Smooth muscle cell (in vitro differentiated cells): ENCODE measurements around the gene IPP. TPM values are rescaled to one million over a fixed set of nuclear protein-coding genes. Genes with fewer than 3 reads are reported as not detected.
"Not testable (repeated sequence)": the region's sequence is repeated elsewhere in the genome, so short reads cannot be mapped to it uniquely, and the experiment has no call there.

Source experiments
- DNase-seq: peaks from one replicate; lab custom pipeline; 2025; ENCODE audit not compliant: unreplicated experiment; lab: John Stamatoyannopoulos, UW
- H2AFZ ChIP-seq: fragments of 200-600 bp; sonication (generic); 2 replicates; pipeline ENCODE4 v1.6.0; 2016; ENCODE audit warnings: antibody characterized with exemption, low read depth, mild to moderate bottlenecking
- H3F3A ChIP-seq: fragments of 200-600 bp; sonication (generic); 2 replicates; pipeline ENCODE4 v1.6.0; 2017; ENCODE audit warnings: antibody characterized with exemption, low read depth
- H3K27ac ChIP-seq: fragments of 200-600 bp; sonication (generic); 2 replicates; pipeline ENCODE4 v1.5.1; 2016; ENCODE audit warnings: low read depth, mild to moderate bottlenecking
- H3K27me3 ChIP-seq: fragments of 200-600 bp; sonication (generic); 2 replicates; pipeline ENCODE4 v1.6.1; 2016; ENCODE audit warnings: low read depth, mild to moderate bottlenecking
- H3K36me3 ChIP-seq: fragments of 200-600 bp; sonication (generic); 2 replicates; pipeline ENCODE4 v1.5.1; 2016; ENCODE audit warnings: low read depth
- H3K4me1 ChIP-seq: fragments of 200-600 bp; sonication (generic); 2 replicates; pipeline ENCODE4 v1.5.1; 2016; ENCODE audit warnings: low read depth
- H3K4me2 ChIP-seq: fragments of 200-600 bp; sonication (generic); 2 replicates; pipeline ENCODE4 v1.6.0; 2016; ENCODE audit warnings: mild to moderate bottlenecking
- H3K4me3 ChIP-seq: fragments of 200-600 bp; sonication (generic); 2 replicates; pipeline ENCODE4 v1.5.1; 2016; ENCODE audit warnings: mild to moderate bottlenecking
- H3K79me2 ChIP-seq: fragments of 200-600 bp; sonication (generic); 2 replicates; pipeline ENCODE4 v1.6.0; 2016; ENCODE audit warnings: low read depth, mild to moderate bottlenecking
- H3K9ac ChIP-seq: fragments of 200-600 bp; sonication (generic); 2 replicates; pipeline ENCODE4 v1.6.0; 2016; ENCODE audit warnings: low read depth
- H3K9me3 ChIP-seq: fragments of 200-600 bp; sonication (generic); replicated peaks from 2 replicates; pipeline ENCODE4 v1.5.1; 2016; ENCODE audit warnings: low read depth
- H4K20me1 ChIP-seq: fragments of 200-600 bp; sonication (generic); 2 replicates; pipeline ENCODE4 v1.6.0; 2016; ENCODE audit warnings: low read depth
- CTCF ChIP-seq: fragments of 200-600 bp; sonication (generic); IDR thresholded peaks from 2 replicates; pipeline ENCODE4 v1.5.1; 2017; ENCODE audit warnings: borderline replicate concordance, mild to moderate bottlenecking, antibody characterized with exemption; ENCODE audit not compliant: insufficient read depth, poor library complexity, severe bottlenecking
- WGBS: methylation state at CpG from one replicate; pipeline ENCODE4 v1.1.7; 2016; ENCODE audit warnings: low lambda C conversion rate; 5-methylcytosine and 5-hydroxymethylcytosine counted together
- polyA plus RNA-seq: library from polyadenylated mRNA; unstranded; fragments of >200 nt; fragmentation: Nextera tagmentation; extraction: Ambion mirVana; gene quantifications from 2 replicates; pipeline ENCODE4 v1.2.1, GENCODE V29; 2016
- total RNA-seq: library from RNA; depleted of rRNA; stranded (reverse); fragments of >200 nt; gene quantifications from 2 replicates; pipeline ENCODE4 v1.2.3, GENCODE V29; 2014

IPP gene
- total and polyA plus RNA-seq, 2 experiments from 2014 or later, result 9.9 to 14.8 TPM

DNA sequence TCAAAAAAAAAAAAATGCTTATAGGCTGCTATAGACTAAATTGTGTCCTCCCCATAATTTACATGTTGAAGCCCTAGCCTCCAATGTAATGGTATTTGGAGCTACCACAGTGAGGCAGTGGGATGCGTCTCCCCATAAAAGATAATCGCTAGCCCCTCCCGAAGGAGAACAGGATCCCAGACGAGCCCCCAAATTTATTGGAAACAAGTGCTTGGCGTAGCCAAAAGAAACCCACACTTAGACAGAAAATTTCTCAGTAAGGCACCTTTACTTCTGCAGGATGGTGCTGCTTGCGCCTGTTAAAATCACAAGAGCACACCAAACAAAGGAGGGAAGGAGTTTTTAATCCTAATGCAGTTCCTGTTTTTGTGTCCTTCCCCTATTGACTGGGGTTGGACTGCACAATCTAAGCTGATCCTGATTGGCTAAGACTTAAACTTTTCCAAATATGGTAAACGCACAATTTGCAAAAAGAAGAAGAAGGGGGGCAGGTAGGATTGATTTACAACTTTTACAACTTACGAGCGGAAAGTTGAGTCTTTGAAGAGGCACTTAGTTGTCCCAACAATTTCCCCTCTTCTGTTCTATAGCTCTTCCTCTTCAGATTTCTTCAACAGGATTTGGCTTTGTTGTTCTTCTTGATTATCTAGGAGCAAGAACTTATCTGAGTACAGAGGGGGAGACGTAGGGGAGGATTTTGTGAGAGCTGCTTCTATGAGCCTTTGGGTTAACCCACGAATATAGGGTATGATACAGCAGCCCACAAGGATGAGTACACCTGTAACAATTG is 3.0 kb upstream of the IPP start:
- peaks cover 4% of the 10 kb centered on the region for H3F3A ChIP-seq
- no peaks in the 10 kb centered on the region for H3K27me3 ChIP-seq
- no peaks in the 10 kb centered on the region for H3K36me3 ChIP-seq
- no peak overlapping the region for H3K4me3 ChIP-seq
- H2AFZ ChIP-seq, result no peak overlapping the region
- TF ChIP-seq CTCF, result no peak
- peaks cover 4% of the 10 kb centered on the region for H3K9me3 ChIP-seq
- H3K4me1 ChIP-seq, result peaks cover 5% of the 10 kb centered on the region
- no peak overlapping the region for H3K4me2 ChIP-seq
- no peak overlapping the region for H3K27ac ChIP-seq
- WGBS, result 87% methylated on average over 11 of the region's 11 CpGs
- H3K79me2 ChIP-seq, result peaks cover 6% of the 10 kb centered on the region
- no peaks in the 10 kb centered on the region for H4K20me1 ChIP-seq
- DNase-seq, result no peak
- H3K9ac ChIP-seq, result no peak overlapping the region

DNA sequence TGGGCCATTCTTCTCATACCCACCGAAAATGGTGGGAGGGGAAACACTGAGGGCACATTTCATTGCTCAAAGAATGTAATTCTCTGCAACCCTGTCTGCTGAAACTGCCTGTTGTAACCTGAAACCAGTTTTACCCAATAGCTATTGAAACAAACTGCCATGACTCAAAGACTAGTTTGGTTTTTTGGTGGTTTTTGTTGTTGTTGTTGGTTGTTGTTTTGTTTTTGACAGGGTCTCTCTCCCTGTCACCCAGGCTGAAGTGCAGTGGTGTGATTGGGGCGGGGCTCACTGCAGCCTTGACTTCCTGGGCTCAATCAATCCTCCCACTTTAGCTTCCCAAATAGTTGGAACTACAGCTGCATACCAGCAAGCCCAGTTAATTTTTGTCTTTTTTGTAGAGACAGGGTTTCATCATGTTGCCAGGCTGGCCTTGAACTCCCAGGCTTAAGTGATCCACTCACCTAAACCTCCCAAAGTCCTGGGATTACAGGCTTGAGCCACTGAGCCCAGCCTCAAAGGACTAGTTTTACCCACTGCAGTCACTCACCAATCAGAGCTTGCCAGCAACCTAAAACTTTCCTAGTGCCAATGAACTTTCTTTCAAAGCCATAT is 2.1 kb upstream of the IPP start:
- Histone ChIP-seq H3F3A (peaks cover 4% of the 10 kb centered on the region), H3K27ac (no peak overlapping the region), H4K20me1 (no peaks in the 10 kb centered on the region), H3K36me3 (no peaks in the 10 kb centered on the region), H3K27me3 (no peaks in the 10 kb centered on the region), H3K9ac (no peak overlapping the region), H3K4me1 (peaks cover 5% of the 10 kb centered on the region), H3K9me3 (peaks cover 4% of the 10 kb centered on the region), H2AFZ (no peak overlapping the region), H3K4me2 (no peak overlapping the region), H3K4me3 (no peak overlapping the region), H3K79me2 (peaks cover 6% of the 10 kb centered on the region)
- no peak for DNase-seq
- no peak for TF ChIP-seq CTCF
- 90% methylated on average over 2 of the region's 2 CpGs for WGBS

- TF ChIP-seq CTCF, result no peak
- H3K79me2 ChIP-seq, result peaks cover 6% of the 10 kb centered on the region
- no peak overlapping the region for H3K4me2 ChIP-seq
- peak overlapping the region; percentile 99 for H3K27ac ChIP-seq
- peak overlapping the region; percentile 36 for H2AFZ ChIP-seq
- H3F3A ChIP-seq, result peaks cover 4% of the 10 kb centered on the region
- DNase-seq, result no peak
- H3K9me3 ChIP-seq, result peaks cover 4% of the 10 kb centered on the region
- H3K4me3 ChIP-seq, result no peak overlapping the region
- H3K9ac ChIP-seq, result no peak overlapping the region
- H4K20me1 ChIP-seq, result no peaks in the 10 kb centered on the region
- no peaks in the 10 kb centered on the region for H3K27me3 ChIP-seq
- H3K36me3 ChIP-seq, result no peaks in the 10 kb centered on the region
- peaks cover 5% of the 10 kb centered on the region for H3K4me1 ChIP-seq
- 97% methylated on average over 2 of the region's 2 CpGs for WGBS
Measured at GRCh38 chr1:45752014-45752413, 1.6 kb upstream of the IPP start.

GRCh38 chr1:45751039-45751838 is 786 bp upstream of the IPP start:
- not testable (repeated sequence) for H3K79me2 ChIP-seq, H3F3A ChIP-seq, H3K4me1 ChIP-seq, H3K27me3 ChIP-seq, H3K9me3 ChIP-seq, H4K20me1 ChIP-seq, H3K36me3 ChIP-seq, DNase-seq
- Histone ChIP-seq H3K27ac (peak overlapping the region; percentile 99), H3K4me3 (peak overlapping the region; percentile 78), H3K4me2 (peak overlapping the region; percentile 98), H3K9ac (peak overlapping the region; percentile 96), H2AFZ (peak overlapping the region; percentile 88)
- 88% methylated on average over 24 of the region's 24 CpGs for WGBS
